Anterior cingulate cortex (tissue), 58 donors: ENCODE results near the gene PCDH20.
"Not testable (repeated sequence)": the region's sequence is repeated elsewhere in the genome, so short reads cannot be mapped to it uniquely, and the experiment has no call there.

ENCODE experiments used
- DNase-seq, 58 donors: peaks; one replicate each; lab custom pipeline; 2025; lab: John Stamatoyannopoulos, UW

Gene PCDH20

GRCh38 chr13:61415749-61416148 is at the start of gene PCDH20:
TSS of gene PCDH20 (minus strand) at chr13:61415849. CDS start at chr13:61415158, 691 bp downstream.
- no peak for DNase-seq

DNA sequence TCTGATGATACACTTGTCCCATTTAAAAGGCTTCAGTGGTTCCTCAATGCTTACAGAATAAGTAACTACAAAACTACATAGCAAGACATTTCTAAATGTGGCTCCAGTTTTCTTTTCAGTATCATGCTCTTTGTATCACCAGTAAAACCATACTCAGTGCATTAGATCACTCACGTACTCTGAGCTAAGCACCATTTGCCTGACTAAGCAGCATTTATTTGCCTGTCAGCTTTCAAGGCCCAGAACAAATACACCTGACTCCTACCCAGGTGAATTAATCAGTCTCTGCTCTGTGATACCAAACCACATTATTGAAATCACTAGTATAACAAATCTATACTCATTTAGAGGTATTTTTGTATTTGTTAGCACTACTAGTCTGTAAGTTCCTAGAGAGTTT is 47.4 kb upstream of the PCDH20 start:
- DNase-seq = no peak

DNA sequence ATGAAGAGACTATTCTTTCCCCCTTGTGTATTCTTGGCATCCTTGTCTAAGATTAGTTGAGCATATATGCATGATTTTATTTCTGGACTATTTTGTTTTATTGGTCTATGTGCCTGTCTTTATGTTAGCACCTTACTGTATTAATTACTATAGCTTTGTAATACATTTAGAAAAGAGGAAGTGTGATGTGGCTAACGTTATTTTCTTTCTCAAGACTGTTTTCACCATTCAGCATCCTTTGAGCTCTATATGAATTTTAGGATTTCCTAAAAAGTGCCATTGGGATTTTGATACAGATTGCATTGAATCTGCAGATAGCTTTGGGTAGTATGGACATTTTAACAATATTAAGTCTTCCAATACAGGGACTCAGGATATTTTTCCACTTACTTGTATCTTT is 37.5 kb upstream of the PCDH20 start:
- no peak for DNase-seq

DNA sequence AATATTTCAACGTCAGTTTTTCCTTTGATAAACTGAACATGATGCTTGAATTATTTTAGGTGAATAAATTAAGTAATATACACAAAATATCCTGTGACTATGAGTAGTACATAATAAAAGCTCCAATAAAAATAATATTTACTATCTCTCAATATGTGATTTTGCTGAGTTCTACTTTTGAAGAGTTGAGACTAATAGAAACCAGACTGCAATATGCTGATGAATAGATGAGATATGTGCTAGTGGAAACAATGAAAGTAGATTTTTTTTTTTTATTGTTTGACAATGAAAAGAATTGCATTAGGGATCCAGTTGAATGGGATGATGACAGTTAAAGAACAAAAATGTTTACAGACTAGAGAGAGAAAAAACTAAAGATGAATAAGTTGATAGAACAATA is 16.4 kb upstream of the PCDH20 start:
- DNase-seq = no peak

DNA sequence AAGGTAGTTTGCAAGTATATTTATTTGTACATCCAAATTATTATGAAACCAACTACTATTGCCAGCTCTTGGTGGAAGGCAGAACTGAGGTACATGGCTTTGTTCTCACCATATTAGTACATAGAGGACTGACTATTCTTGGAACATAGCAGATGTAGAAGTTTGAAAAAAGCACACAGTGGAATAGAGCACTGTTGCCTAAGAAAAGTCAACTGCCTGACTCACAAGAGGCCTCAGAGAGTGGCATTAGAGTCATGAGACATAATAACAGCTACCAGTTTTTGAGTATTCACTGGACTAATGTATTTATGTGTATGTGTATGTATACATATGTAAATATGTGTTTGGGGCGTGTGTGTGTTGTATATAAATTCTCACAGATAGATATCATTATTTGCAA is 8.3 kb upstream of the PCDH20 start:
- DNase-seq = no peak

- no peak for DNase-seq
Measured at GRCh38 chr13:61417086-61417570, 1.5 kb upstream of the PCDH20 start.

GRCh38 chr13:61415058-61415721 is 459 bp downstream of the PCDH20 start:
- DNase-seq = peak in 39 of 58 donors; percentile 9 to 73 (median 36)

GRCh38 chr13:61414686-61415057 is 977 bp downstream of the PCDH20 start:
- DNase-seq = no peak

DNA sequence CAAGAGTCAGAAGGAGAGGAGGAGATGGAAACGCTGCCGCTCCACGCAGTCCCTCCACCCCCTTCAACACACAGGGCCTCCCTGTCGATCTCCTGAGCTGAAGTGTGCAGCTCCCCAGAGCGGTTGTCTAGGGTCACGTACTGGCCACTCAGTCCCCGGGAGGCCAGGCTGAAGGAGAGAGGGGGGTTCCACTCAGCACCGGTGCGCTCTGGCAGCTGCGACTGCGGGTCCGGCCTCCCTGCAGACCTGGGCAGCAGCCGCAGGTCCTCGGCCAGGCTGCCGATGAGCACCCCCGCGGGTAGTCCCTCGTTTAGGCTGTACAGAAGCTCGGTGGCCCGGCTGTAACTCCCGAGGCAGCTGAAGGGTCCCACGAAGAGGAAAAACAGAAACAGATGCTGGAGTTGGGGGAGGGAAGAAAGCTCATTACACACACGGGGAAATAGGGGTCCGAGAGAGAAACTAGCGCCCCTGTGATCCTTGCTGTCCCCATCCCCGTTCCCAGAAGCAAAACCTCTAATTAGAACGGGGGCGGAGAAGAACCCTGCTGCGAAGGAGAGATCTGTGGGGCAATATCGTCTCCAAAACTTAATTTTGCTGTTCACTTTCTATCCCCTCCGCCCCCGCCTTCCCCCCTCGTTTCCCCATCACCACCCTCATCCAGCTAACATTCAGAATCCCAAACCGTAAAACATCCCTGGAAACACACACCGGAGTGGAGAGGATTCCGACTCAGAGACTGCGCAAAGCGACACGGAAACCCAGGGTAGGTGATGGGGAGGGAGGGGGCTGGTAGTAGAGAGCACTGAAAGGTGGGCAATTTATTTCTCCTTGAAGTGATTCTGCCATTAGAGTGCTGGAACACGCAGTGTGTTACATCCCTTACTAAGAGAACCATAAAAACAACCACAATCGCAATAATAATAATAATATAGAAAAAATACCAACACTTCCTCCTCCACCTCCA is 1.8 kb downstream of the PCDH20 start:
- peak in 9 of 58 donors; percentile 1 to 31 (median 9) for DNase-seq

DNA sequence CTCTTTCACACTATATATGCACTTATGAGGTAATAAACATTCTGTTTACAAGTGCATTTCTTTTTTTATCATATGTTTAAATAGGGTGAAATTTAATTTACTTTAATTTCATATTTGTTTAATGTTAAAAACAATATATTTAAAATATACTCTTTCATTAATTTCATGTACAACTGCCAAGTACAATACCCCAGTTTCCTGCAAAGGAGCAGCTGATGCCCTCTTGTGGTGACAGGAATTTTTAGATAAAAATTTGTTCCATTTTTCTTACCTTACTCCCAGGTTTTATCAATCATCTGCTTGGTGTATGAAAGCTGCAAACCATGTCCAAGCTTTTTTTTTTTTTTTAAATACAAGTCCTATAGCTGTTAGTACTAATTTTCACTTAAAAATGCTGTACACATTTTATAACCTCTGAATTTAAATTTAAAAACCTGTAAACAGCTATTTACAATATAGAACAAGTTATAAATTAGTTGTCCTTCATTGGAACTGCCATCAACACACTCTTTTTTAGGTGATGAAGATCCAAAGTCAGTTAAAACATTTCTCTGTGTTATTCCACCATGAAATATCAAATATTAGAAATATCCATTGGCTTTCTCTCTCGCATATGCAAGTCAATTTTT is 4.9 kb downstream of the PCDH20 start:
- no peak for DNase-seq

GRCh38 chr13:61410266-61410665 is 5.4 kb downstream of the PCDH20 start:
- no peak for DNase-seq

DNA sequence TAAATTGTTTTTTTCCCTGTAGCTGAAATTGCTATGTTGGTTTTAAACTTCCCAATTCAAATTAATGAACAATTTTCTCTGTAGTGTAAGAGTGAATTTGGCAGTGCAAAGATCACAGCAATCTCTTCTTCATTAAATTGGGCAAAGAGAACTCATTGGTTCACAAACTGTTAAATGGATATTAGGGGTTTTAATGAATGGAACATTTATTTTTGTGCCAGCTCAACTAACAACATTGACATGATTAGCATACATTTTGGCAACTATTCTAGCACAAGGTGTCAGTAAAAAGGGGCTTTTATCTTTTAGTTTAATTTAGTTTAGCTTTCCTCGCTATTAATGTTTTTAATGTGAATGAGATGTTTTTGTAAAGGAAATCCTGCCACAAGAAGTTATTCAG is 7.1 kb downstream of the PCDH20 start:
- no peak for DNase-seq

- DNase-seq = no peak
Measured at GRCh38 chr13:61406275-61406674, 9.4 kb downstream of the PCDH20 start.

GRCh38 chr13:61396121-61396520 is 19.5 kb downstream of the PCDH20 start:
- no peak for DNase-seq

DNA sequence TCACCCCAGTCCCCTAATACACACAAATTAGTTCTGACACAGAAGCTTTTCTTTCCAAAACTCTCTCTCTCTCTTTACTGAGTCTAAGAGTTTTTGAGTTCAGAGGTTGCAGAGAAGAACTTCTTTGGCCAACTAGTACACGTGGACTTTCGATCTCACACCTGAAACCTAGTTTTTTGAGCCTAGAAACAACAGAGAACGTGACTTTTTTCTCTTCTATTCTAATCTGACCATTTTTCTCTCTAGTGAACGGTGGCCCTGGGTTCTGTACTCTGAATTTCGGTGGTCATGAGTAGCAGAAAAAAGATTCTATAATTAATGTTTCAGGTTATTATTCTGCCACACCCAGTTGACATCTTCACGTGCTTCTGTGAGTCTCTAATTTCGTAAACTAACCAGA is 24.2 kb downstream of the PCDH20 start:
- no peak for DNase-seq

- no peak for DNase-seq
Measured at GRCh38 chr13:61387694-61388093, 28.0 kb downstream of the PCDH20 start.

DNA sequence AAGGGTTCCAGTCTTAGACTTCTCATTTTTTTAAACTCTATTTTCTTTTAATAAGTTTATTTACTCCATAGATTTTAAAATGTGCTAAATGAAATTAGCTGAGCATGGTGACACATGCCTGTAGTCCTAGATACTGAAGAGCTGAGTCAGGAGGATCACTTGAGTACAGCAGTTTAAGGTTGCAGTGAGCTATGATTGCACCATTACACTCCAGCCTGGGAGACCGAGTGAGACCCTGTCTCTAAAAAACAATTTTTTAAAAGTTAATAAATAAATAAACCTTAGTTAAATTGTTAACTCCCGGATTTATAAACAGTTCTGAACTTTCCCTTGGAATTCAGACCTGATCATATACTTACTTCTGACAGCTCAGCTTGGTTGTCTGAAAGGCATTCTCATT is 32.5 kb downstream of the PCDH20 start:
- DNase-seq = no peak

DNA sequence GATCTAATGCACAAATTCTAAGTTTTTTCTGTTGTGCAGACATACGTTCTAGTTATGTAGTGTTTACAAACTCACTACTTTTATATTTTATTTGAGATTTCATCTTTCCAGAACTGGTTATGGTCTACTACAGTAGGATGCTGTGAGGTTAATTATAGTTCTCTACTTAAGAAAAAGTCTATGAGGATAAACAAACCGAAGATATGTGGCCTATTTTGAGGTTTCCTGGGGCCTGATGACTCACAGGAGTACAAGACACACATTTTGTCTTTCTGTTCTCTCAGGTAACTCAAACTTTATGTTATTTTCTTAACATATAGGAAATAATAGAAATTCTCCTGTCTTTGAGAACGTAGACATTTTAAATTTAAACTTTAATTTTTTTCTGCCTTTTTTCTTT is 45.1 kb downstream of the PCDH20 start:
- DNase-seq = no peak

- DNase-seq = not testable (repeated sequence)
Measured at GRCh38 chr13:61364690-61365089, 51.0 kb downstream of the PCDH20 start.

DNA sequence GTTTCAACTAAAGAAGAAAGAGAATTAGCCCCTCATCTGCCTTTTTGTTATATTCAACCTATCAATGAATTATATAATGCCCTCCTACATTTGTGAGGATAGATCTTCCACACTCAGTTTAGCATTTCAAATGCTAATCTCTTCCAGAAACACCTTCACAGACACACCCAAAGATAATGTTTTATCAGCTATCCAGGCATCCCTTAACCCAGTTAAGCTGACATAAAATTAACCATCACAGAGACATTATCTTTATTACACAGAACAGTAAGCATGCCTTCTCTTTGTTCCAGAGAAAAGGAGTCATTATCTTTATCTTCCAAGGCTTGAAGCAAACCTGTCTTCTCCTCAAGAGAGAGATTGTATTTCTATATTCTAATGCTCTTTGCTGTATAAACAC is 53.1 kb downstream of the PCDH20 start:
- DNase-seq = no peak
